PC-3 (cell line): Measurements from ENCODE around the gene NEU4. TPM values are rescaled to one million over a fixed set of nuclear protein-coding genes. Genes with fewer than 3 reads are reported as not detected.
A peak's percentile ranks its signal among the peaks of the same experiment; 100 is the strongest.

ENCODE experiments used
- ATAC-seq: fragments of 200-7000 bp; cut with Tn5 transposase; 2 replicates; pipeline ENCODE4 v1.9.1; 2020; ENCODE audit warnings: mild to moderate bottlenecking, moderate library complexity
- BruUV-seq: library from RNA; stranded (reverse); fragments of 400-500 nt; replicated peaks from 2 replicates; lab custom pipeline; 2021; lab: Mats Ljungman, UMichigan
- CTCF ChIA-PET: fragments of 300-600 bp; sonication (Branson Sonifier 250); formaldehyde crosslinking; loops from one replicate; lab custom pipeline; 2022; ENCODE audit warnings: antibody characterized with exemption; lab: Charles Lee
- POLR2A ChIA-PET: fragments of 300-600 bp; sonication (Branson Sonifier 250); formaldehyde crosslinking; loops from one replicate; lab custom pipeline; 2022; ENCODE audit warnings: antibody characterized with exemption; ENCODE audit not compliant: unreplicated experiment; lab: Charles Lee
- DNase-seq: peaks from one replicate; pipeline ENCODE4 v3.0.0-alpha.2; 2015
- H2AFZ ChIP-seq: fragments of 300-600 bp; sonication (generic); 2 replicates; pipeline ENCODE4 v1.6.0; 2016; ENCODE audit warnings: antibody characterized with exemption, low read length
- H3F3A ChIP-seq: fragments of 300-600 bp; sonication (generic); one replicate; pipeline ENCODE4 v1.6.0; 2017; ENCODE audit warnings: antibody characterized with exemption, low read length, control low read depth, mild to moderate bottlenecking; ENCODE audit not compliant: unreplicated experiment
- H3K27ac ChIP-seq: fragments of 300-600 bp; sonication (generic); 2 replicates; pipeline ENCODE4 v1.5.1; 2016; ENCODE audit warnings: mild to moderate bottlenecking, low read length
- H3K27me3 ChIP-seq: fragments of 300-600 bp; sonication (generic); 2 replicates; pipeline ENCODE4 v1.6.1; 2016; ENCODE audit warnings: low read length, mixed read lengths
- H3K36me3 ChIP-seq: fragments of 300-600 bp; sonication (generic); 2 replicates; pipeline ENCODE4 v1.6.1; 2016; ENCODE audit warnings: low read depth, mixed run types, low read length, mixed read lengths
- H3K4me1 ChIP-seq: fragments of 300-600 bp; sonication (generic); 2 replicates; pipeline ENCODE4 v1.5.1; 2016; ENCODE audit warnings: low read length; ENCODE audit not compliant: insufficient read depth
- H3K4me2 ChIP-seq: fragments of 300-600 bp; sonication (generic); 2 replicates; pipeline ENCODE4 v1.6.0; 2016; ENCODE audit warnings: low read length
- H3K4me3 ChIP-seq: fragments of 300-600 bp; sonication (generic); 2 replicates; pipeline ENCODE4 v1.5.1; 2016; ENCODE audit warnings: mild to moderate bottlenecking, low read length, mixed read lengths
- H3K79me2 ChIP-seq: fragments of 300-600 bp; sonication (generic); 2 replicates; pipeline ENCODE4 v1.6.1; 2017; ENCODE audit warnings: low read length, mixed read lengths
- H3K9ac ChIP-seq: fragments of 300-600 bp; sonication (generic); 2 replicates; pipeline ENCODE4 v1.6.0; 2016; ENCODE audit warnings: mild to moderate bottlenecking, low read length
- H3K9me2 ChIP-seq: fragments of 300-600 bp; sonication (generic); replicated peaks from 2 replicates; pipeline ENCODE4 v1.6.1; 2016; ENCODE audit warnings: mixed run types, low read length, mixed read lengths
- H3K9me3 ChIP-seq: fragments of 300-600 bp; sonication (generic); 2 replicates; pipeline ENCODE4 v1.6.1; 2016; ENCODE audit warnings: low read length, mixed read lengths
- H4K20me1 ChIP-seq: fragments of 300-600 bp; sonication (generic); 2 replicates; pipeline ENCODE4 v1.6.1; 2016; ENCODE audit warnings: low read length, mixed read lengths
- CTCF ChIP-seq: fragments of 300-600 bp; sonication (generic); conservative IDR thresholded peaks from 2 replicates; pipeline ENCODE4 v1.5.1; 2017; ENCODE audit warnings: antibody characterized with exemption, low read depth, mild to moderate bottlenecking, low read length
- EZH2 ChIP-seq: fragments of 300-600 bp; sonication (generic); IDR thresholded peaks from one replicate; pipeline ENCODE4 v1.6.1; 2017; ENCODE audit warnings: antibody characterized with exemption, mild to moderate bottlenecking, low read length; ENCODE audit not compliant: unreplicated experiment
- EZH2phosphoT487 ChIP-seq: fragments of 300-600 bp; sonication (generic); IDR thresholded peaks from 2 replicates; pipeline ENCODE4 v1.6.1; 2018; ENCODE audit warnings: mild to moderate bottlenecking, antibody characterized with exemption, low read length, borderline replicate concordance
- intact Hi-C: fragments of 100-400 bp; cut with micrococcal nuclease; formaldehyde crosslinking; loops from 2 replicates; pipeline ENCODE4 v1.9.0; 2023
- total RNA-seq: library from RNA; depleted of rRNA; stranded (reverse); fragments of >200 nt; gene quantifications from 2 replicates; pipeline ENCODE4 v1.2.3, GENCODE V29; 2014

NEU4 gene
- total RNA-seq, 1 experiment from 2014 or later: not detected

GRCh38 chr2:241802421-241803318, 6.3 kb upstream of the NEU4 start:
- Histone ChIP-seq H3K27me3 (no peaks in the 10 kb centered on the region), H3K9me2 (no peaks in the 10 kb centered on the region), H3K9ac (no peak overlapping the region), H3K36me3 (no peaks in the 10 kb centered on the region), H3K4me1 (peaks cover 6% of the 10 kb centered on the region; the same call in 1 of the 2 replicates), H3F3A (no peaks in the 10 kb centered on the region), H3K79me2 (no peaks in the 10 kb centered on the region), H3K27ac (no peak overlapping the region), H3K4me2 (peak overlapping the region; percentile 69), H2AFZ (no peak overlapping the region), H3K9me3 (no peaks in the 10 kb centered on the region), H3K4me3 (no peak overlapping the region), H4K20me1 (no peaks in the 10 kb centered on the region)
- no peak for ATAC-seq
- ChIA-PET POLR2A (no interaction called here), CTCF (no interaction called here)
- DNase-seq: no peak
- TF ChIP-seq EZH2 (no peak), CTCF (no peak), EZH2phosphoT487 (no peak)
- BruUV-seq: no TSS peak
- intact Hi-C loops: no loop called here

GRCh38 chr2:241803387-241804325, 5.3 kb upstream of the NEU4 start:
- POLR2A ChIA-PET: no interaction called here
- Histone ChIP-seq H3K27ac (no peak overlapping the region), H3K4me2 (peak overlapping the region; percentile 69), H3K79me2 (no peaks in the 10 kb centered on the region), H2AFZ (peak overlapping the region; percentile 55; the same call in 1 of the 2 replicates), H3K9me2 (no peaks in the 10 kb centered on the region), H3K9me3 (no peaks in the 10 kb centered on the region), H4K20me1 (no peaks in the 10 kb centered on the region), H3F3A (no peaks in the 10 kb centered on the region), H3K4me1 (peaks cover 6% of the 10 kb centered on the region; the same call in 1 of the 2 replicates), H3K27me3 (no peaks in the 10 kb centered on the region), H3K4me3 (peak overlapping the region; percentile 54), H3K9ac (no peak overlapping the region), H3K36me3 (no peaks in the 10 kb centered on the region)
- DNase-seq: no peak
- intact Hi-C loops: no loop called here
- CTCF ChIA-PET: no interaction called here
- ATAC-seq: peak; percentile 40
- no TSS peak for BruUV-seq
- TF ChIP-seq EZH2 (no peak), EZH2phosphoT487 (no peak), CTCF (no peak)
